ENCODE data around the gene SMYD3.

The SMYD3 gene

DNA sequence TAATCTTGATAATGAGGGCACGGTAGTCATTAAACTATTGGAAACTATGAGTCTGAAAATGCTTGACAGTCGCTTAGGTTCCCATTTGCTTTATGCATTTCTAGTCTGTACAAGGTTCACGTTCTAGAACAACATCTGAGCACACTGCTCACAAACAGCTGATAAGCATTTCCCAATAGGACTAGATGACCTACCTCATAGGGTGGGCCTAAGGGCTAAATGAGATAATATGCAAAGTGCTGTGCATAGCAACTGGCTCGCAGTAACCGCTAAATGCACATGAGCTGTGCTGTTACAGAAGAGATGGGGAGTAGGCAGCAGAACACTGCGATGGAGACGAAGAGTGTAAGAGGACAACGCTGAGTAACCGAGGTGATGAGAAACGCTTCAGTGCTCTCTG is 628.0 kb downstream of the SMYD3 start:
- DNase-seq: no peak

DNA sequence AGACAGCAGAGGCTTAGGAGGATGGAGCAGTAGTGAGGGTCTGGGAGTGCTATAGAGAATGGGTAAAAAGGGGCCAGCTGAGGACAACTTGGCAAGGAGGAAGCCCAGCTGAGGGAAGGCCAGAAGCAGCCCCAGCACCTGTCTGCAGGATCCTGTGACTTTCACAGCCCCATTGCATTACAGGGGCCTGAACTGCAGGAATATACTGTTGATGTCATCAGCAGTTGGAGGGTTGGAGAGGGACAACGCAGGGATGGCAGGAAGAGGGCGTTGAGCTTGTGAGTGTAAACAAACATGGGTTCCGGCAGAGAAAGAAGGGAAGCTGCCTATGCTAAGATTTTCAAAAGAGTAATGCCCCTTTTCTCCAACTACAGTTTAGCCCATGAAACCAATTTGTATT is 628.5 kb downstream of the SMYD3 start:
- DNase-seq: no peak

DNA sequence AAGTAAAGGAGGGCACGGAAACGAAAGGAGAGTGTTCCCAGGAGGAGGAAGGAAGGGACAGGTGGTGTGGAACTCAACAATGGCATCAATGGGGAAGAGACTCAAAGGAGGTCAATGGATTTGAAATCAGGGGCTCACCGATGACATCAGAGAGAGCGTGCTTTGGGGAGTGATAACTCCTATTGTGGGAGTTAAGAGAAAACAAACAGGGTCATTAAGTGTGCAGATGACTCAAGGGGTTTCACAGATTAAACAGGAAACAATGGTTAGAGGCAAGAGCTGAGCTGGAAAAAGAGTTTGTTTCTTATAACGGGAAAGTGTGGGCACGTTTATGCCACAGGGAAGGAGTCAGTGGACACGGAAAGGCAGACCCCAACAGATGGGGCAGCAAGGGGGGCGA is 629.1 kb downstream of the SMYD3 start:
- no peak for DNase-seq

DNA sequence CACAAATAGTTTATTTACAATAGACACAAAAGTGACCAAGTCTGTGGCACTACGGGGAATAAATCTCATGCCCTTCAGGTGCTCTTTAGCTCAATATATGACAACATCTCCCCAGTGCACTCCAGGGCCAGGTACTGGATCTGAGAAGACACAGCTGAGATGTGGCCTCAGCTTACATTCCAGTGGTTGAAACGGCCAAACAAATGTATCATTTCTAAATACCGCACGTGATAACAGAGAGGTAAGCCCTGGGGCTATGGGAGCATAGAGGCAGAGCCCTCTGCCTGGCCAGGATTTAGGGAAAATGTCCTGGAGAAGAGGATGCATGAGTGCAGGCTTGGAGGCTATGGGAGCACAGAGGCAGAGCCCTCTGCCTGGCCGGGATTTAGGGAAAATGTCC is 630.5 kb downstream of the SMYD3 start:
- DNase-seq: no peak

DNA sequence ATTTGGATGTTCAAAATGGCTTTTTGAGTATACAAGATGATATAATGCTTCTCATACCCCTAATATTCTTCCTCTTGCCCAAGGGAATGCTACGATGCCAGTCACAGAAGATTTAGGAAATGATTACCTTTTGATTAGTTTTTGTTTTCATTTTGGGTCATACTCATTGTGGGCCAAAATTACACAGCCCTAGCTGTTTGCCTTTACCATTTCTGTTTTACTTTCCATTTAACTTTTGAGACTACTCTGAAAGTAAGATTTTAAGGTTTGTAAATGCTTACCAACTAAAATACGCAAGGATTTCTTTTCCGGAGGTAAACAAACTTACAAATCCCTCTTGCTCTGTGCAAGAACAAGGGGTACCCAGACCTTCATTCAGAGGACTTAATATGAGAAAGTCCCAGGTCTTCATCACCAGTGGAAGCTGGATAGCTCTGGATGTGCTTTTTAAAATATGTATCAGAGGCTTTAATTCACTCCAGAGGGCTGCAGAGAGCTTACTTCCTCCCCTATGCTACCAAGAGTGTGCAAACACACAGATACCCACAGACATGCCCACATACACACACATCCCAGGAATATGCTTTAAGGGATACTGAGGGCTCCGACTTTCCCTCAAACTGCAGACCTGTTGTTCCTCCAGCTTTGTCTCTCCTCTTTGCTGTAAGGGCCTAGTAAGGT is 631.4 kb downstream of the SMYD3 start:
- DNase-seq: no peak

DNA sequence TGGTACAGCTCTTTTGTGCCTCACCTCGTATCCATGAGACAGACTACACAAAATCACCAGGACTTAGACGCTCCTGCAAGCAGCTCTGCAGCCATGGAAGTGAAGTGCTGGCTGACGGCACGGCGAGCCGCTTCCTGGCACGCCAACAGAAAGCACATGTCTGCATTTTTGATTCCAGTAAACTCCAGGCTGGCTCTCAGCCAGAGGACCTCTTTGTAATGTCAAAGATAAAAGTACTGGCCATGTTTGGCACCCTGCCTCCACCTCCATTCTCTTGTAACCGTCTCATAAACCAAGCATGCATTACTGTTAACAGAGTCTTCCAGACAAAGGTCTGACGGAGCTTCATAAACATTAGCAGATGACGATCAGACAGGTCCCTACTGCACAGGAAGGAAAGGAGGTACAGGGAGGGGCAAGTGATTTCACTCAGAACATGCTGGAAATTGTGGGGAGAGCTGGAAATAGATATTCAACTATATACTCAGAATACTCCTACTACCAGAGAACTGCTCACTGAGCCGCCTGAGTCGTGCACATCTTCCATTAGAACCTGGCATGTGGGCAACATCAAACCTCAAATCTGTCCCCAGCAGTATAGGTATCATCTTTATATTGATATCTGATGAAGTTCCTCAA is 632.0 kb downstream of the SMYD3 start:
- DNase-seq: no peak

DNA sequence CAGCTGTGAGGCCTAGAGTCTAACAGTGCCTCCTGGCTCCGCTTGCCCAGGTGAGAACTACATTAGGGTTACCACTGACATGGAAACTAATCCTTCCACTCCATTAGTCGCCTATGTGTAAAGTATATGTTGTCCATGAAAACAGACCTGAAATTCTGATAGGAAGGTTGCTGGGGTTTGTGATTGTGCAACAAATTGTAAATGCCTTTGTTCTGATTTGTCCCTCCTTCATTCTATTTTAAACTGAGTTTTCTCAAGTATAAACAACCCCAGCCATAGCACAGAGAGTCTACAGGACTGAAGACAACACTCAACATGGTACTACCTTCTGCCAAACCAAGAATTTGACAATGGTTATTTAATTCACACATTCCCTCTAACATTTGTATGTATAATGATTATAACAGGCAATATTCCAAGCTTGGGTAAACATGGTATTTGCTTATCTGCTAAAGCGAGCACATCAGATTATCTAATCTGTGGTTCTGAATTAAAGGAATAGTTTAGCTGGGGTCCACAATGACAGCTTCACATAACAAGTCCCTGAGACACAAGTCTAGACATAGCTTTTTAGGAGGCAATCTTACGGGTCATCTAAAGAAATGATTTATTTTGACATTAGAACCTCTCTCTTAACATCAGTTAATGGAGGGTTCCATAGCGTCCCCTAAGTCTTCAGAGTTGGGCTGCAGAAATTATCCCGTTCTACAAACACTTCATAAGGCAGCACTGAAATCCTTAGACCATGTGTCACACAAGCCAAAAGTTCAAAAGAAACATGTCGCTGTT is 633.0 kb downstream of the SMYD3 start:
- DNase-seq: no peak

DNA sequence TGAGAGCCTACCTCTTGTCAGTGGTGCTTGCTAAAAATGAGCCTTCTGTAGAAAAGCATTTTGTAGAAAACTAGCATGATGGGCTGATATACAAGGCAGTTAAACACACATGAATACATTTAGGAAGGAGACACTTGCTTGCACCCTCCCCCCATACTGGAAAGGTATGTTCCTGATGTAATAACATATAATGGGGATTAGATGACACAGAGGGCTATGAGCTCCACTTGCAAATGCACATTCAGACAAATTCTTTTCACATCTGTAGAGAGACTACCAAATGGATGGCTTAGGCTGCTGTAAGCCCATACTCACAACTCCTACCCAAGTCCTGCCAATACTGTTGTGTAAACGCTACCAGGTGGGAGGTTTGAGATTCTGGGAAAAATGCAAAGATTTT is 634.0 kb downstream of the SMYD3 start:
- DNase-seq: no peak

DNA sequence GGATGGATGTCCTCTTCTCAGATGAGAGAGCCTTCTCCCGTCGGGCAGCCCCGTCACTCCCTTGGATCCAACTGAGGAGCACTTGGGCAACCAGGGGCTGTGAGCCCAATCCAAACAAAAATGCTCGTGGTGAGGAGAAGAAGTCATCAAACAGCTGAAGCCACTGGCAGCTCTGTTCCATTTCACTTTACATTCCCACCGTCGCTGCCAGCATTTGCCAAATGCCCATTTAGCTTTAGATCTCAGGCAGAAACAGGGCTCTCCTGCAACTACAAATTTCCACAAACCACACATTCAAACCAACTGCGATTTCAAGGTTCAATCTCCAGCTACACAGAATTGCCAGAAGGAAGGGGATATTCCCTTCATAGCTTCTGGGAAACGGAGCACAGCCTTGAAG is 634.6 kb downstream of the SMYD3 start:
- no peak for DNase-seq

DNA sequence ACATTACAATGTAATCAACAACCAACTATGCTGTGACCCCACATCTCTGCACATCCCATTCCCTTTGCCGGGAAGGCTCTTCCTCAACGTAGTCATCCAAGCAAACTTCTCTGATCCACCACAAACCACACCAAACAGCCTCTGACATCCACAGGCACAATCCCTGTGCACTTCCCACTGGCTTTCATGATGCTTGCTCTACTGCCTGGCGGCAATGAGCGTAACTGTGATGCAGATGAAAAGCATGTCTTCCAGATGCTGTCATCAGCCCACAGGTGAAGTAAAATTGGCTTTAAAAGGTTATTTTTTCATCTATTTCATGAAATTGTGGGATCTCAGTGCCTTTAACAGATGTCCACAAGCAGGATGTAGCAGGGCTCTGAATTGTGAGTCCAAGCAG is 635.2 kb downstream of the SMYD3 start:
- DNase-seq: no peak

DNA sequence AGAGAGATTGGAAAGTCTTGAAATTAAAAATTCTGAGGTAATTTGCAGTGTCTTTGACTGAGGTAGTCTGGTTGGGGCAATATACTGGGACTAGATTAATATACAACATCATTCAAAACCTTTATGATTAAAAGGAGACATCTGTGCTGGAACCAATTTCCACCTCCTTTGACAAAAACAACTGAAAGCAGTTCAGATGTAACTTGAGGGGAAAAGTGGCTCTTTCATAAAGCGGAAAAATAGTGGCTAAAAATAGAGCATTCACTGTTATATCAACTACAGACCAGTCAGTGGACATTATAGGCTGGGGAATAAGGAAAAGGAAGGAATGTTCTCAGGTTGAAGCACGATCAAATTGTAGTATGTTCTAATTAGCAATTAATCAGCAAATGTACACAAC is 635.9 kb downstream of the SMYD3 start:
- no peak for DNase-seq

DNA sequence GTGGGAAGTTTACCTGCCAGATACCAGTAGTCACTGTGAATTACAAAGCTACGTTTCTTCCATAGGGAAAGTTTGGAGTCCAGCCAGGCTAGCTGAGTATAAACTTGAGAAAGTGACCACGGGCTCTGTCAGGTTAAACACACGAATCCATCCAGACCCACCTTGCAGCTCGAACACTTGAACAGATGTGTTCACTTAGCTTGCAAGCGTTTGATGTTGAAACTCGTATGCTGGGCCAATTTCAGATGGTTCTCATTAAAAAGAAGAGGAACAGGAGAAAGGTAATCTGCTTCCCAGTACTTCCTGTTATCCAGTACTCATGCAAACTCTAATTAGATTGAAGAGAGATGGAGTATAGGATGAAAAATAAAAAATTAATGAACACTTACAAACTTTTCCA is 636.4 kb downstream of the SMYD3 start:
- DNase-seq: no peak

DNA sequence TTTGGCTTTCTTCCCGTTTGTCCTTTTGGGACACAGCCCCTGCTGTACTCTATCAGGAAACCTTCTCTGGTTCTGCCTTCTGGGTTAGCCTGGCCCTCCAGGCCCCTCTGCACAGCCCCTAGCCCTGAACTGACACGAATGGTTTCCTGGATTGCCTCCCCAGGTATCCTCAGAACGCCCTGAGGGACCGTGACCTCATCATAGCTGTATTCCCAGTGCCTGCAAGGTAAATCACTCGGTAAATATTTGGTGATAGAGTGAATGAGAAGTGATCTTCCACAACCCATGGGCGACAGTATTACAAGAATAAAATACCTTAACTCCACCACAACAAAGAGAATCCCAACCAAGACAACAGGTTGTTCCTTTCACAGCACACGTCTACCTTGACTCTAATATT is 637.2 kb downstream of the SMYD3 start:
- DNase-seq: no peak

DNA sequence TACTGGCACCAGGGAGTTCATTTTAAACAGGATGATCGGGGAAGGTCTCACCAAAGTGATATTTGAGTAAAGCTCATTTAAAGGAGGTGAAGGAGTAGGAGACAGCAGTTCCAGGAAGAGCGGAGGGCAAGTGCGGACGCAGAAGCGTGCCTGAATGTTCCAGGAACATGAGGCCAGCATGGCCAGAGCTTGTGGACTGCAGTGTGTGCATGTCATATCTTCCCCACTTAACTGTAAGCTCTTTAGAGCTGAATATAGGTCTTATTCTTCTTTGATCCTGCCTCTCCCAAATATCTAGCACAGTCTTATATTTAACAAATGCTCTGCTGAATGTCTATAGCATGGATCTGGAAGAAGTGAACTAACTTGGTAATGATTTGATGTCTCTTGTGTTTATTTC is 639.3 kb downstream of the SMYD3 start:
- DNase-seq: no peak

DNA sequence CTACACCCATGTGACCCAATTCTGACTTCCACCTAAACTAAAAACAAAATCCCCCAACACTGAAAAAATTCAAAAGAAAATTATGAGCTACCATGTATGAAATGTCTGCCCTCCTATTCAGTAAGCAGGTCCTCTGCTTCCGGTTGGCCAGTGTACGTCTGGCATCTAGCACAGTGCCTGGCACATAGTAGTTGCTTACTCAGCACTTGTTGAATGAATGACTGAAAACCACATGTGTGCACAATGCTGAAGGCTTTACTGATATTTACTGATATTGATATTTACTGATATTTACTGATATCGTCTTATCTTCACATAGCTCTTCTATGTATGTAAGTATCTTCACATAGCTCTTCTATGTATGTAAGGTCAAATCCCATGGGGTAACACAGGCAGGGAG is 642.2 kb downstream of the SMYD3 start:
- DNase-seq: no peak

DNA sequence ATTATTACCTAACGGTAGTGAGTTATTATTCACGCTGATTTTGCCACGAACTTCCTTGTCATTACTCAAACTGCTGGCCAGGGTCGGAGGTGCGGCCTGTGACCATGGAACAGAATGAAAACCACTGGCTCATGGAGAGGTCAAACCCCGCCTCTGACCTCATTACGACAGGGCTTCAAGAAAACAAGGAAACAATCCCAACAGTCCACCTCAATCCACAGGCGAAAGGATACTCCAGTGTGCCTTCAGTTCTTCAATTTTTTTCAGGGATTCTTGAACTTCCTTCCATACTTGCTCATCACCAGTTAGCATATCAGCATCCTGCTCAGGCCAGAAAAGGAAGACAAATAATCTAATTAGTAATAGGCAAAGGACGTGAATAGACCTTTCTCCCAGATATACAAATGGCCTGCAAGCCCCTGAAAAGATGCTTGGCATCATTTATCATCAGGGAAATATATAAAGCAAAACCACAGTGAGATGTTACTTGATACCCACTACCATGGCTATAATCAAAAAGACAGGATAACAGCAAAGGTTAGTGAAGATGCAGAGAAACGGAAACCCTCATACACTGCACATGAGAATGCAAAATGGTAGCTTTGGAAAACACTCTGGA is 643.4 kb downstream of the SMYD3 start:
- DNase-seq: no peak

DNA sequence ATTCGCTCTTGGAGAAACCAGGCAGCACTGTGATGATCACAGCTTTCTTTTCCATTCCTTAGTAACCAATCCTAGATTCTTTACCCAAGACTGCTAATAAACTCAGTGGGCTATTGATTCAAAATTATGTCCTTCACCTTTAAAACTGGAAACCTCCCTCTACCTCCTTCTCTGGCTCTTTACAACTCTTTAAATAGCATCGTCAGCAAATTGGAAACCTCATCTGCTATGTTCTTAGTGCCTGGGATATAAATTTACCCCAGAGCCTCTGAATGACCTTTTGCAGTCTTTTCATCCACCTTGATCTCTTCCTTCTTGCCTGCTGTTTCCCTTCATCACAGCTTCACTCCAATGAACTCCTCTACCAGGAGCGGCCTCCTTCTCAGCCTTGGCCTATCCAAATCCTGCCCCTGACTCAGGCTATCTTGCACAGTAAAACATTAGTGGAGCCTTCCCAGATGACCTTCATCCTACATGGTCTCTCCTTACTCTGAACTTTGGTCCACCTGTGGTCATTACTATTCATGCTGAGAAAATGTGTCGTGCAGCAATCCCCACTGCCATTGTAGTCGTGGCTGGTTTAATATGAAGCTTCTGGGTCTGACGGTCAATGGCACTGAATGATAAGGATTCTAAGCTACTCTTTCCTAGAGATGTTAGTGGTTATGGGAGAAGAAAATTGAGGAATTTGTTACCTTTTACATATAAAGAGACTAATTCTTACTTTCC is 644.1 kb downstream of the SMYD3 start:
- no peak for DNase-seq

DNA sequence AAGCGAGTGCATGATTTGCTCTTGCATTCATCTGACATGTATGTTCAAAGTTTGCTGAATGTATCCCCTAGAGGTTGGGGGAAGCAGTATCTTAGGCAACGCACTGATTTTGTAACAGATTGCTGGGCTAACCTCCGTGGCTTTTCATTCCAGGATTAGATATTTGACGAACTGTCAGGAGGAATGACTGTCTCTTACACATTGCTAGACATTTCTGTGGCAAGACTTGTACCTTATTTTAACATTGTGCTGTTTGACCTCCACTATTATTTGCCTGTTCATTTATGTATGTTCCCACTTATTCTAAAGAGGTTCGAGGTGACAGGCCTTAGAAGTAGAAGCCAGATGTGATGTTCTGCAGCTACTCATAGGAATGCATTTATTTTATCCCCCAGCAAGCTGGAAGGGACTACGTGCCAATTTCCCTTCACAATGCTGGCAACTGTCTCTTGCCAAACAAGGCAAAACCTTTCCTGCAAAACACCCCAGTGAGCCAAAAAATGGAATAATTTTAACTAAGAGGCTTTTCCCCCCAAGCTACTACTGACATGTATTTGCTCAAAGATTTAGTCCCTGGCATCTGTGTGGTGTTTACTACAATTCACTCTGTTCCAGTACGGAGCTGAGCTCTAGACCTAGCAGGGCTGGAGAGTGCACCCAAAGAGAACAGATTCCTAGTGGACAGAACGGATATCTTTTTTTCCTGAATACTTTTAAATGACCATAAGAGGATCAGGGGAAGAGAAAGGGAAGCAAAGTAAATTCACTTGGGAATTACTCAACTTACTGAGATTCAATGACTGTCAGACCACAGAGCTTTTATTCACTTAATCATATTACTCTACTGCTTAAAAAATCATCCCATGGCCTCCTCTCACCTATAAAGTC is 646.2 kb downstream of the SMYD3 start:
- no peak for DNase-seq

DNA sequence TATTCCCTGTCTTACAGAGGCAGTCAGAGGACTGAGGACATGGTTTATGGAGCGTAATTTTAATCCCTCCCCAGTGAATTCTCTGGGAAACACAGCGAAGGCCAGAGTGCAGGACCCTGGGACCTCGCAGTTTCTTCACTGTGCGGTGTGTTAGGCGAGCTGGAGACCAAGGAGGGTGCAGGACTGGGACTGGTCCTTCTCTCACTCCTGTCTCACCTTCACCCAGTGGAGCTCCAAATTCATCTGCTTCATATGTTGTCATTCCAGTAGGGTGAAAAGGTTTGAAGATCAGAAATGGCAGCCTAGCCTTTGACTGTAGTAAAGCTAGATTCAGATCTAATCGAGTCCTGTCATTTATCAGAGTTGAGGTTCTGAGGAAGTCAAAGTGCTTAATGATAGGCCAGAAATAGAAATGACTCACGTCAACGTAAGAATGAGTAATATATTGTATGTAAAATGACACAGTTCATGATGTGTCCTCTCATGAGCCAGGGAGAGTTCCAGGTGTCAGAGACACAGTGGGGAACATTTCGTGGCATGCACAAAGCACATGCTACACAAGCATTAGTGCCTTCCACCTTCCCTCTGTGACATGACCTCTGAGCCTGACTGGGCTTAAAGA is 647.5 kb downstream of the SMYD3 start:
- DNase-seq: no peak

DNA sequence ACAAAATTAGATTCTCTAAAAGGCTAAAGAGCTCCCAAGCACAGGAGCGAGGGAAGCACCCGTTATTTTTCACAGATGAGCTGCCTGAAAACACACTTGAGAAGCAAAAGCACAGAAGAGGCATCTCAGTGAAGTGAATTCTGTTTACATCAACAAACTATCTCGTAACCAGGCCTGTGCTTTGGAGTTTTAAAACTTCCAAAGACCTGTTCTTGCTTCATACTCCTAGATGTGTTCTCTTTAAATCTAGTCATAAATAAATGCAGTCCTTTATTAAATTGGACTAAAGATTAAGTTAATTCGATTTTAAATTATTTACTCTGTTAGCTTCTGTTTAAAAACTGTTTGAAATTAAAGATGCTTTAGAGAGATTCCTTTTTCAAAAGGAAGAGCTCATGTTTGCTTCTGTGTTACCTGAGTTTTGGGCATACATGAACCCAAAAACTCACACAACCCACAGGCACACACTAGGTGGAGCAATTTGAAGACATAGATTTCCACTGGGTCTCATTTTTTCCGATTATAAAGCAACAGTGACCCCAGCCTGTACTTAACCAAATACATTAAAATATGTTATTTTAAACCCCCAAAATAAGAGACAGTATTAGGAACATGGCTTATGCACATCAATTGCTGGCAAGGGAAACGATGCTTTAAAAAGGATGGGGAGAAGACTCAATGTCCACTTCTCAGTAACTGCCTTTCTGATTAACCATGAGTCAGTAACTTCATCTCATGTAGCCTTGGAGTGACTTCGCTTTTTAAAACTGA is 648.2 kb downstream of the SMYD3 start:
- no peak for DNase-seq

Measured in hippocampal formation (tissue), 2 donors.